Fibroblast of pulmonary artery (primary cell): Measurements from ENCODE around the gene MTHFD1L.

Experiments
- DNase-seq: peaks from one replicate; pipeline ENCODE4 v3.0.0-alpha.2; 2010; ENCODE audit warnings: low read depth
- H3K4me3 ChIP-seq: replicated peaks from 2 replicates; pipeline ENCODE4 v1.5.1; 2011; ENCODE audit warnings: low read depth, mild to moderate bottlenecking, control low read depth, low read length, moderate library complexity
- TF ChIP-seq, protein P1 (sequence below): IDR thresholded peaks from 2 replicates; pipeline ENCODE4 v1.5.1; 2011; ENCODE audit warnings: mild to moderate bottlenecking, control low read depth, low read length, inconsistent platforms; ENCODE audit errors: missing control alignments

Gene MTHFD1L

DNA sequence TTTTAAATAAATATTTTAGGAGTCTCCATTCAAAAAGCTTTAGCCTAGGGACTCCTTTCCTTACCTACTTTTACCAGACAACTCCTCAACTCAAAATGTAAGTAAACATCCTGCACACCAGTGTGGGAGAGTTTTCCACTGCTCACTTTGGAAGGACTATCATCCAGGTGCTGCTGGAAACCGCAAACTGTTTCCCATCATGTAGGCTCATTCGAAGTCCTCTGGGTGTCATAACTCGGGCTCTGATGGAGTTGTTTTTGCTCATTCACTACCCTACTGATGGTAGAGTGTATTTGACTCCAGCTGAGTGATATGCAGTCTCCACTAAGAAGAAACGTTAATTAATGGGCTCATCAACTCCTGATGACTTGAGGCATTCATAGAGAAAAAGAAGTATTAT, 237.8 kb downstream of the MTHFD1L start:
- TF ChIP-seq, protein P1, sequence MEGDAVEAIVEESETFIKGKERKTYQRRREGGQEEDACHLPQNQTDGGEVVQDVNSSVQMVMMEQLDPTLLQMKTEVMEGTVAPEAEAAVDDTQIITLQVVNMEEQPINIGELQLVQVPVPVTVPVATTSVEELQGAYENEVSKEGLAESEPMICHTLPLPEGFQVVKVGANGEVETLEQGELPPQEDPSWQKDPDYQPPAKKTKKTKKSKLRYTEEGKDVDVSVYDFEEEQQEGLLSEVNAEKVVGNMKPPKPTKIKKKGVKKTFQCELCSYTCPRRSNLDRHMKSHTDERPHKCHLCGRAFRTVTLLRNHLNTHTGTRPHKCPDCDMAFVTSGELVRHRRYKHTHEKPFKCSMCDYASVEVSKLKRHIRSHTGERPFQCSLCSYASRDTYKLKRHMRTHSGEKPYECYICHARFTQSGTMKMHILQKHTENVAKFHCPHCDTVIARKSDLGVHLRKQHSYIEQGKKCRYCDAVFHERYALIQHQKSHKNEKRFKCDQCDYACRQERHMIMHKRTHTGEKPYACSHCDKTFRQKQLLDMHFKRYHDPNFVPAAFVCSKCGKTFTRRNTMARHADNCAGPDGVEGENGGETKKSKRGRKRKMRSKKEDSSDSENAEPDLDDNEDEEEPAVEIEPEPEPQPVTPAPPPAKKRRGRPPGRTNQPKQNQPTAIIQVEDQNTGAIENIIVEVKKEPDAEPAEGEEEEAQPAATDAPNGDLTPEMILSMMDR, result no peak
- H3K4me3 ChIP-seq, result no peak overlapping the region
- no peak for DNase-seq

DNA sequence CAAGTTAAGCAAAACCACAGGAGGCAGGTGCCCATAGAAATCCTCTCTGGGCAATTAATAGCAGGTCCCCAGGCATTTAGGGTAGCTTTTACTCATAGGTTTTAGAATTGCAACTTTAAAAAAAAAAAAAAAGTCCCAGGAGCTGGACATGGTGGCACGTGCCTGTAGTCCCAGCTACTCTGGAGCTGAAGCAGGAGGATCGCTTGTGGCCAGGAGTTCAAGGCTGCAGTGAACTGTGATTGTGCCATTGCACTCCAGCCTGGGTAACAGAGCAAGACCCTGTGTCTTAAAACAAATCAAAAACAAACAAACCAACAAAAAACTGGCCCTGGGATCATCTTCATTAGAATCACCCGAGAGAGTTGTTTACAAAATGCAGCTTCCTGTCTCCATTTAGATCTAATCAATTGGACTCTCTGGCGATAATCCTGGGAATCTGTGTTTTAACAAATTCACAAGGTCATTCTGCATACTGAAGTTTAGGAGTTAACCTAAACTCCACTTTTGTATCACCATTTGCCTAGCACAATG, 242.5 kb downstream of the MTHFD1L start:
- no peak overlapping the region for H3K4me3 ChIP-seq
- TF ChIP-seq, protein P1, result no peak
- DNase-seq, result no peak

DNA sequence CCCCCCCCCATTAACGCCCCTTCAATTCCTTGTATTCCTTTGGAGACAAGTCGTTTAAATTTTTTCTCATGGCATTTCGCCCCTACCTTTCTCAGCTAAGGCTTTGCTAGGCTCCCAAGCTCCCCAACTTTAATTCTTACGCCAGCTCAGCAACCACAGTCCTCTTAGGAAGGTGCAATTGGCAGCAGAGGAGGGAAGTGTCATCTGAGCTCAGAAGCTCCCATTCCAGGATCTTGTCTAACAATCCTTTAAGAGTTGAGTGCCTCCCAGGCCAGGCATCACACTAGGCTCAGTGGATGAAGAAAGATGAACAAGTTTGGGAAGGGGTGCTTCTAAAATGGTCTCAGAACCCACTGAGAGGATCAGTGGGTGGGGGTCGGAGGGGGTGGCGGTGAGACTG, 243.0 kb downstream of the MTHFD1L start:
- H3K4me3 ChIP-seq, result no peak overlapping the region
- TF ChIP-seq, protein P1, result no peak
- no peak for DNase-seq

DNA sequence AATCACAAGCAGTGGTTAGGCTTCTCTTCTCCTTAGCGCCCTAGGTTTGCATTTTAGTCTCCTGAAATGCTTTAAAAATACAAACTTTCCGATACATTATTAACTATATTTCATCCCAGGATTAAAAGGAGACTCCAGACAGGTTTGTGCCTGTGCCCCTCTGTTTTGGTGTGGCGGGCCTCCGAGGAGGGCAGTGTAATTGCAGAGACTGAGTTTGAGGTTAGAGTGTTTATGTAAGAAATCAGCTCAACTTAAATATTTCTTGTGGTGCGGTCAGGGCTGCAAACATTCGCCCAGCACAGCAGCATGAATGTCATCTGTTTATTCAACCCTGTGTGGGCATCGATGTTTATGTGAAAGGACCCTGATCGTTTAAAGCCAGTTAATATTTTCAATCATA, 243.9 kb downstream of the MTHFD1L start:
- no peak for DNase-seq
- H3K4me3 ChIP-seq, result no peak overlapping the region
- TF ChIP-seq, protein P1, result no peak

DNA sequence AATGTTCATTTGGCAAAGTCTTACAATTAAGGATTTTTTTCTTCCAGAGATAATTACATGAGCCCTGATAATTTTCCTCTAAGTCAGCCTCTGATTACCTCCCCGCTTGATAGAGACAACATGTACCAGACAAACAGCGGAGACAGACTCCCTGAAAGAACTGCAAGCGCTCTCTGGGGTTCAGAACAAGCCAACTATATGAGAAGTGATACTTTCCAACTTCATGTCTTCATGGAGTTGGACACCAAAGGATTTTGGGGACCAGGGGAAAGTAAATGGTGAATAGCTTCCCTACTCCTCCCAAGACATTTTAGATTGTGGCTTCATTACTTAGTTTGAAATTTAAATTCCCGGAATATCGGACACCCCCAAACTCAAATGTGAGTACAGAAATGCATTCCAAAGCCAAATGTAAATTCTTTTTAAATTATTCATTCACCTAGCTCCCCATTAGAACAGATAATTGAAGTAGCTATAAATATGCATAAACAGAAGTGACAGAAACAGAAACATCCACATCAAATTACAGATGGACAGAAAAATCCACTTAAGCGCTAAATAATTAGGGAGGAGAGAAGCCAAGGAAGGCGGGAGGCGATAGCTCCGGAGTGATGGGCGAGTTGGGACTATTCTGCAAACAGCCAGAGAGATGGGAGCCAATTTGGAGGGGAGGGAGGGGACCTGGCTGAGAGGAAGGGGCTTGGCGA, 244.5 kb downstream of the MTHFD1L start:
- DNase-seq, result no peak
- no peak overlapping the region for H3K4me3 ChIP-seq
- TF ChIP-seq, protein P1, result no peak

DNA sequence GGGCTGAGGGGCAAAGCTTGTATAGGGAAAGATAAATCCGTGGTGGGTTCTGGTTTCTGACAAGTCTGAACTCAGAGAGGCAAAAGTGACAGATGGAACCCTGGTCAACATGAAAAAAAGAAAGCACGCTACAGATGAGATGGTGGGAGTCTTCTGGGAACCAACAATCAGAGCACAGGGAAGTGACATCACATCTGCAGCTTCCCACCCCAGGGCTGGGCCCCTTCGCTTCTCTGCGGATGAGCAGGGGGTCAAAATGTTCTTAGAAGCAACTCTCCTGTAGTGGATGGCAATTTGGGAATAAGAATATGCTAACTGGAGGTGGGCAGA, 245.0 kb downstream of the MTHFD1L start:
- no peak for DNase-seq
- TF ChIP-seq, protein P1, result no peak
- H3K4me3 ChIP-seq, result no peak overlapping the region

DNA sequence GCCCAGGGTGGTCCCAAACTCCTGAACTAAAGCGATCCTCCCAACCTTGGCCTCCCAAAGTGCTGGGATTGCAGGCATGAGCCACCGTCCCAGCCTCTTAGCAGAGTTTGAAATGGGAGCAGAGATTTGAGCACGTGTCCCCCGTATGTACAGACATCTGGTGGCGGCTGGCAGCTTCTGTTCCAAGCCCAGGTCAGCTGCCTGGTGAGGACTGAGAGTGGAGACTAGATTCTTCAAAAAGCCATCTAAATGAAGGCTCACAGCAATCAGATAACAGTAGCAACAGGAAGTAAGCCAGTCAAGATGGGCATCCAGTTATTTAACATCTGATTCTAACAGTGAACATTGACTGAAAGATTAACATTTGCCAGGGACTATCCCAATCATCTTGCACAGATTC, 246.2 kb downstream of the MTHFD1L start:
- DNase-seq, result no peak
- TF ChIP-seq, protein P1, result no peak
- no peak overlapping the region for H3K4me3 ChIP-seq
